ENCODE data around the gene SHB.

Gene SHB

GRCh38 chr9:38079461-38080031 is 10.5 kb upstream of the SHB start:
- H3K4me2 ChIP-seq (ENCODE audit: low read length), result no peak overlapping the region
- no peaks in the 10 kb centered on the region for H4K20me1 ChIP-seq (ENCODE audit: insufficient read depth, low read length)
- H3K36me3 ChIP-seq (replicated peaks; ENCODE audit: low read depth, low read length), result no peaks in the 10 kb centered on the region
- no peak overlapping the region for H3K27ac ChIP-seq (ENCODE audit: low read length)
- peaks cover 3% of the 10 kb centered on the region for H3K4me1 ChIP-seq (ENCODE audit: low read length)
- no peaks in the 10 kb centered on the region for H3K9me3 ChIP-seq (ENCODE audit: insufficient read depth, low read length)
- no peak overlapping the region for H3K9ac ChIP-seq (ENCODE audit: low read length)
- H3K79me2 ChIP-seq (ENCODE audit: low read length), result no peaks in the 10 kb centered on the region
- H3K27me3 ChIP-seq (ENCODE audit: low read depth, low read length), result no peaks in the 10 kb centered on the region
- TF ChIP-seq CTCF (IDR thresholded peaks at IDR 0.05; ENCODE audit: low read depth, low read length) (no peak), EZH2phosphoT487 (IDR thresholded peaks at IDR 0.05; ENCODE audit: low read depth) (no peak)
- no peak overlapping the region for H3K4me3 ChIP-seq (ENCODE audit: low read length)
- H2AFZ ChIP-seq (ENCODE audit: low read depth, low read length), result no peak overlapping the region

GRCh38 chr9:38075272-38075671 is 6.2 kb upstream of the SHB start:
- Histone ChIP-seq H3K27me3 (ENCODE audit: low read depth, low read length) (peaks cover 6% of the 10 kb centered on the region; the same call in 1 of the 2 replicates), H3K4me1 (ENCODE audit: low read length) (peaks cover 7% of the 10 kb centered on the region), H4K20me1 (ENCODE audit: insufficient read depth, low read length) (no peaks in the 10 kb centered on the region), H3K4me3 (ENCODE audit: low read length) (no peak overlapping the region), H3K4me2 (ENCODE audit: low read length) (no peak overlapping the region), H3K27ac (ENCODE audit: low read length) (no peak overlapping the region), H3K9ac (ENCODE audit: low read length) (no peak overlapping the region), H3K9me3 (ENCODE audit: insufficient read depth, low read length) (no peaks in the 10 kb centered on the region), H2AFZ (ENCODE audit: low read depth, low read length) (no peak overlapping the region), H3K36me3 (replicated peaks; ENCODE audit: low read depth, low read length) (no peaks in the 10 kb centered on the region), H3K79me2 (ENCODE audit: low read length) (no peaks in the 10 kb centered on the region)
- TF ChIP-seq CTCF (IDR thresholded peaks at IDR 0.05; ENCODE audit: low read depth, low read length) (no peak), EZH2phosphoT487 (IDR thresholded peaks at IDR 0.05; ENCODE audit: low read depth) (no peak)

GRCh38 chr9:38074441-38074961 is 5.5 kb upstream of the SHB start:
- Histone ChIP-seq H4K20me1 (ENCODE audit: insufficient read depth, low read length) (no peaks in the 10 kb centered on the region), H3K4me3 (ENCODE audit: low read length) (no peak overlapping the region), H2AFZ (ENCODE audit: low read depth, low read length) (peak overlapping the region; percentile 36; the same call in 1 of the 2 replicates), H3K4me1 (ENCODE audit: low read length) (peaks cover 7% of the 10 kb centered on the region), H3K9me3 (ENCODE audit: insufficient read depth, low read length) (no peaks in the 10 kb centered on the region), H3K27ac (ENCODE audit: low read length) (no peak overlapping the region), H3K4me2 (ENCODE audit: low read length) (peak overlapping the region; percentile 22; the same call in 1 of the 2 replicates), H3K36me3 (replicated peaks; ENCODE audit: low read depth, low read length) (no peaks in the 10 kb centered on the region), H3K9ac (ENCODE audit: low read length) (no peak overlapping the region), H3K79me2 (ENCODE audit: low read length) (no peaks in the 10 kb centered on the region), H3K27me3 (ENCODE audit: low read depth, low read length) (peaks cover 6% of the 10 kb centered on the region; the same call in 1 of the 2 replicates)
- TF ChIP-seq CTCF (IDR thresholded peaks at IDR 0.05; ENCODE audit: low read depth, low read length), result no peak
- no peak for TF ChIP-seq EZH2phosphoT487 (IDR thresholded peaks at IDR 0.05; ENCODE audit: low read depth)

- Histone ChIP-seq H4K20me1 (ENCODE audit: insufficient read depth, low read length) (no peaks in the 10 kb centered on the region), H3K27ac (ENCODE audit: low read length) (no peak overlapping the region), H3K4me2 (ENCODE audit: low read length) (no peak overlapping the region), H3K27me3 (ENCODE audit: low read depth, low read length) (peaks cover 6% of the 10 kb centered on the region; the same call in 1 of the 2 replicates), H3K4me3 (ENCODE audit: low read length) (no peak overlapping the region), H3K9me3 (ENCODE audit: insufficient read depth, low read length) (no peaks in the 10 kb centered on the region), H3K9ac (ENCODE audit: low read length) (no peak overlapping the region), H3K4me1 (ENCODE audit: low read length) (peaks cover 7% of the 10 kb centered on the region), H3K36me3 (replicated peaks; ENCODE audit: low read depth, low read length) (no peaks in the 10 kb centered on the region), H3K79me2 (ENCODE audit: low read length) (no peaks in the 10 kb centered on the region), H2AFZ (ENCODE audit: low read depth, low read length) (no peak overlapping the region)
- no peak for TF ChIP-seq CTCF (IDR thresholded peaks at IDR 0.05; ENCODE audit: low read depth, low read length)
- no peak for TF ChIP-seq EZH2phosphoT487 (IDR thresholded peaks at IDR 0.05; ENCODE audit: low read depth)
These were observed 4.9 kb upstream of the SHB start for GRCh38 chr9:38073882-38074281.
